ENCODE results near the gene CEP162.
"Not testable (repeated sequence)": the region's sequence is repeated elsewhere in the genome, so short reads cannot be mapped to it uniquely, and the experiment has no call there.

CEP162 gene

DNA sequence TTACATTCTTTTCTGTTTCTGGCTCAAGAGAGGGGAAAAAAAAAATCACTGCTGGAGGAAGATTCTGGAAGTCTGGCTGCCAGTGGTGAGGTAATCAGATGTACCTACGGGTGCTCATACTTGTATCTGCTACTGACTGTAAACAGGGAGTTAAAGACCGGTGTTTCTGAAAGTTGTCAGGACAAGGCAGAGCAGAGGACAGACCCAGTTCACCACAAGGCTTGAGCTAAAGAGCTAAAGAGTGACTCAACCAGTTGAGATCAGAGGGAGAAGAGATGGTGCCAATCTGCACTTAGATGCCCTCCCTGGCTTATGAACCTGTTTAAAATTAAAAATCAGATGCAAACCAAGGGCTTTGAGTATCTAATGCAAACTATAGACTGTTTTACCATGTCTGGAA lies 55.4 kb downstream of the CEP162 start:
- Histone ChIP-seq H3K4me3 (ENCODE audit: low read length) (no peak overlapping the region), H3K27ac (ENCODE audit: low read depth, low read length) (no peak overlapping the region), H3K9me3 (ENCODE audit: control insufficient read depth, insufficient read depth, low read length) (no peaks in the 10 kb centered on the region), H3K4me2 (ENCODE audit: low read length) (no peak overlapping the region), H3K4me1 (ENCODE audit: control insufficient read depth, low read length) (no peaks in the 10 kb centered on the region), H3K79me2 (ENCODE audit: control insufficient read depth, low read length) (no peaks in the 10 kb centered on the region), H3K27me3 (ENCODE audit: control insufficient read depth, low read length) (no peaks in the 10 kb centered on the region), H3K36me3 (ENCODE audit: control insufficient read depth, low read length) (peaks cover 5% of the 10 kb centered on the region; the same call in 1 of the 2 replicates), H3K9me2 (replicated peaks; ENCODE audit: control insufficient read depth, low read length) (no peaks in the 10 kb centered on the region), H4K20me1 (ENCODE audit: control insufficient read depth, insufficient read depth, low read depth, low read length) (no peaks in the 10 kb centered on the region), H3F3A (ENCODE audit: control insufficient read depth, insufficient read depth) (no peaks in the 10 kb centered on the region)
- TF ChIP-seq, protein P1, sequence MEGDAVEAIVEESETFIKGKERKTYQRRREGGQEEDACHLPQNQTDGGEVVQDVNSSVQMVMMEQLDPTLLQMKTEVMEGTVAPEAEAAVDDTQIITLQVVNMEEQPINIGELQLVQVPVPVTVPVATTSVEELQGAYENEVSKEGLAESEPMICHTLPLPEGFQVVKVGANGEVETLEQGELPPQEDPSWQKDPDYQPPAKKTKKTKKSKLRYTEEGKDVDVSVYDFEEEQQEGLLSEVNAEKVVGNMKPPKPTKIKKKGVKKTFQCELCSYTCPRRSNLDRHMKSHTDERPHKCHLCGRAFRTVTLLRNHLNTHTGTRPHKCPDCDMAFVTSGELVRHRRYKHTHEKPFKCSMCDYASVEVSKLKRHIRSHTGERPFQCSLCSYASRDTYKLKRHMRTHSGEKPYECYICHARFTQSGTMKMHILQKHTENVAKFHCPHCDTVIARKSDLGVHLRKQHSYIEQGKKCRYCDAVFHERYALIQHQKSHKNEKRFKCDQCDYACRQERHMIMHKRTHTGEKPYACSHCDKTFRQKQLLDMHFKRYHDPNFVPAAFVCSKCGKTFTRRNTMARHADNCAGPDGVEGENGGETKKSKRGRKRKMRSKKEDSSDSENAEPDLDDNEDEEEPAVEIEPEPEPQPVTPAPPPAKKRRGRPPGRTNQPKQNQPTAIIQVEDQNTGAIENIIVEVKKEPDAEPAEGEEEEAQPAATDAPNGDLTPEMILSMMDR (IDR thresholded peaks at IDR 0.05; ENCODE audit: low read depth, low read length, poor library complexity, severe bottlenecking), result no peak

DNA sequence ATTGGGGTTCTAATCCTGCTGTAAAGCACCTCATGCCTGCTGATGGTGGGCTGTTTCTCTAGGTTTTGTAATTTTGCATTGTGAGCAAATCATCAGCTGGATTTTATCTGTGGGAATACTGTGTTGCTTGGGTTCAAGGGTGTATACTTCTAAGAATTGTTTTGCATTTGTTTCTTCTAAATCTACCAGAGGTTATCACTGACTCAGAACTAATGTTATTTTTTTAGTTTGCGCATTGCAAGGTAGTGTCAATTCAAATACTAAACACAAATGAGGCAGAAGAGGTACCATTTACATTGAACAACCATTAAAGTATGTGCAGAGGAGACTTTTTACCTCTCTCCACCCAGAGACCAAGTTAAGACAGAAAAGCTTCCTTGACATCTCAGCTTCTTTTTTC lies 60.0 kb downstream of the CEP162 start:
- Histone ChIP-seq H3K27me3 (ENCODE audit: control insufficient read depth, low read length) (no peaks in the 10 kb centered on the region), H3K4me1 (ENCODE audit: control insufficient read depth, low read length) (no peaks in the 10 kb centered on the region), H3K4me3 (ENCODE audit: low read length) (no peak overlapping the region), H4K20me1 (ENCODE audit: control insufficient read depth, insufficient read depth, low read depth, low read length) (no peaks in the 10 kb centered on the region), H3K36me3 (ENCODE audit: control insufficient read depth, low read length) (peaks cover 5% of the 10 kb centered on the region; the same call in 1 of the 2 replicates), H3K9me3 (ENCODE audit: control insufficient read depth, insufficient read depth, low read length) (no peaks in the 10 kb centered on the region), H3K79me2 (ENCODE audit: control insufficient read depth, low read length) (no peaks in the 10 kb centered on the region), H3K4me2 (ENCODE audit: low read length) (no peak overlapping the region), H3K27ac (ENCODE audit: low read depth, low read length) (no peak overlapping the region), H3F3A (ENCODE audit: control insufficient read depth, insufficient read depth) (no peaks in the 10 kb centered on the region), H3K9me2 (replicated peaks; ENCODE audit: control insufficient read depth, low read length) (no peaks in the 10 kb centered on the region)
- TF ChIP-seq, protein P1 (IDR thresholded peaks at IDR 0.05; ENCODE audit: low read depth, low read length, poor library complexity, severe bottlenecking), result no peak
- no peak for TF ChIP-seq EZH2phosphoT487 (IDR thresholded peaks at IDR 0.05; ENCODE audit: borderline replicate concordance, low read length)

GRCh38 chr6:84166395-84166794 lies 61.0 kb downstream of the CEP162 start:
- H3K4me2 ChIP-seq (ENCODE audit: low read length), result no peak overlapping the region
- no peak for TF ChIP-seq EZH2phosphoT487 (IDR thresholded peaks at IDR 0.05; ENCODE audit: borderline replicate concordance, low read length)
- no peaks in the 10 kb centered on the region for H3K9me3 ChIP-seq (ENCODE audit: control insufficient read depth, insufficient read depth, low read length)
- no peaks in the 10 kb centered on the region for H3K27me3 ChIP-seq (ENCODE audit: control insufficient read depth, low read length)
- H3K79me2 ChIP-seq (ENCODE audit: control insufficient read depth, low read length), result no peaks in the 10 kb centered on the region
- H3K4me1 ChIP-seq (ENCODE audit: control insufficient read depth, low read length), result no peaks in the 10 kb centered on the region
- peaks cover 5% of the 10 kb centered on the region; the same call in 1 of the 2 replicates for H3K36me3 ChIP-seq (ENCODE audit: control insufficient read depth, low read length)
- no peaks in the 10 kb centered on the region for H3F3A ChIP-seq (ENCODE audit: control insufficient read depth, insufficient read depth)
- H3K4me3 ChIP-seq (ENCODE audit: low read length), result no peak overlapping the region
- H3K27ac ChIP-seq (ENCODE audit: low read depth, low read length), result no peak overlapping the region
- H4K20me1 ChIP-seq (ENCODE audit: control insufficient read depth, insufficient read depth, low read depth, low read length), result no peaks in the 10 kb centered on the region
- no peaks in the 10 kb centered on the region for H3K9me2 ChIP-seq (replicated peaks; ENCODE audit: control insufficient read depth, low read length)

DNA sequence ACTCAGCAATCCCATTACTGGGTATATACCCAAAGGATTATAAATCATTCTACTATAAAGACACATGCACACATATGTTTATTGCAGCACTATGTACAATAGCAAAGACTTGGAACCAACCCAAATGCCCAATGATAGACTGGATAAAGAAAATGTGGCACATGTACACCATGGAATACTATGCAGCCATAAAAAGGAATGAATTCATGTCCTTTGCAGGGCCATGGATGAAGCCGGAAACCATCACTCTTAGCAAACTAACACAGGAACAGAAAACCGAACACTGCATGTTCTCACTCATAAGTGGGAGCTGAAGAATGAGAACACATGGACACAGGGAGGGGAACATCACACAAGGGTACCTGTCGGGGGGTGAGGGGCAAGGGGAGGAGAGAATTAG lies 63.1 kb downstream of the CEP162 start:
- H3K9me3 ChIP-seq (ENCODE audit: control insufficient read depth, insufficient read depth, low read length); H3K27ac ChIP-seq (ENCODE audit: low read depth, low read length); H3K36me3 ChIP-seq (ENCODE audit: control insufficient read depth, low read length); H3K4me3 ChIP-seq (ENCODE audit: low read length); H3K79me2 ChIP-seq (ENCODE audit: control insufficient read depth, low read length); H4K20me1 ChIP-seq (ENCODE audit: control insufficient read depth, insufficient read depth, low read depth, low read length); H3K9me2 ChIP-seq (replicated peaks; ENCODE audit: control insufficient read depth, low read length); H3F3A ChIP-seq (ENCODE audit: control insufficient read depth, insufficient read depth); H3K4me1 ChIP-seq (ENCODE audit: control insufficient read depth, low read length); H3K27me3 ChIP-seq (ENCODE audit: control insufficient read depth, low read length); H3K4me2 ChIP-seq (ENCODE audit: low read length): not testable (repeated sequence)
